ENCODE measurements around the gene DGKG. TPM values are rescaled to one million over a fixed set of nuclear protein-coding genes. Genes with fewer than 3 reads are reported as not detected.

DGKG gene
- total and polyA plus RNA-seq, 4 donors, result 2.1 to 13.7 (median 8.0) TPM

DNA sequence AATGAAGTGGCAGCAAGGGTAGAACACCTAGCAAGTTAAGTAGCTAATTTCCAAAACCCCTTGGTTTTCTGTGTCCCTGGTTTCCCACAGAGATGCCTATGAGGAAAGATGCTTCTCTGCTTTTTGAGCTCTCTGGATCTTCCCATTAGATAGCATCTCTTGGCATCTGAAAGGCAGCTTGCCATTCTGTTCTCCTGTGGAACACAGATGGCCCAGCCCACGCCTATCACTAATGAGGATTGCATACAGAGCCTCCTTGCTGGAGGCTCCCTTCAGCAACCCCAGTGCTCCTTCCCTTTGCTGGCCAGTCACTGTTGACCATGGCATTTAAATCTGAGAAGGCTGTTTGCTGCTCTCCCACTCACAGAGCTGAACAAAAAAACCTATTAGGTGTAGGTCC lies 218.8 kb downstream of the DGKG start:
- TF ChIP-seq CTCF (IDR thresholded peaks at IDR 0.05; ENCODE audit: control extremely low read depth, extremely low read depth), result no peak
- DNase-seq (no peak), ATAC-seq (ENCODE audit: insufficient read depth, low FRiP score) (no peak)
- H3K27me3 ChIP-seq (ENCODE audit: control insufficient read depth in 3 of 3, insufficient read depth in 3 of 3, low read length in 2 of 3), result no peaks in the 10 kb centered on the region
- H3K4me3 ChIP-seq, result no peak overlapping the region
- H3K27ac ChIP-seq (ENCODE audit: low read depth in 1 of 2, low read length in 1 of 2), result no peak overlapping the region
- no peaks in the 10 kb centered on the region for H3K36me3 ChIP-seq (ENCODE audit: control insufficient read depth in 4 of 4, insufficient read depth in 4 of 4, low read length in 4 of 4)
- H3K9me3 ChIP-seq (ENCODE audit: control insufficient read depth in 4 of 4, insufficient read depth in 3 of 4, low read length in 3 of 4), result no peaks in the 10 kb centered on the region
- no peak overlapping the region for H3K9ac ChIP-seq (ENCODE audit: insufficient read depth in 1 of 2, low read length in 2 of 2)
- 82 to 90% methylated on average over 1 of the region's 1 CpG for WGBS, 2 donors
- no peaks in the 10 kb centered on the region for H3K4me1 ChIP-seq (ENCODE audit: control insufficient read depth in 5 of 5, insufficient read depth in 5 of 5, low read length in 5 of 5)

GRCh38 chr3:186142393-186142932 lies 219.6 kb downstream of the DGKG start:
- H3K27me3 ChIP-seq (ENCODE audit: control insufficient read depth in 3 of 3, insufficient read depth in 3 of 3, low read length in 2 of 3), result no peaks in the 10 kb centered on the region
- ATAC-seq (ENCODE audit: insufficient read depth, low FRiP score) (no peak), DNase-seq (no peak)
- no peaks in the 10 kb centered on the region for H3K36me3 ChIP-seq (ENCODE audit: control insufficient read depth in 4 of 4, insufficient read depth in 4 of 4, low read length in 4 of 4)
- no peak overlapping the region for H3K9ac ChIP-seq (ENCODE audit: insufficient read depth in 1 of 2, low read length in 2 of 2)
- no peak for TF ChIP-seq CTCF (IDR thresholded peaks at IDR 0.05; ENCODE audit: control extremely low read depth, extremely low read depth)
- no peaks in the 10 kb centered on the region for H3K9me3 ChIP-seq (ENCODE audit: control insufficient read depth in 4 of 4, insufficient read depth in 3 of 4, low read length in 3 of 4)
- no peak overlapping the region for H3K4me3 ChIP-seq
- no peak overlapping the region for H3K27ac ChIP-seq (ENCODE audit: low read depth in 1 of 2, low read length in 1 of 2)
- no peaks in the 10 kb centered on the region for H3K4me1 ChIP-seq (ENCODE audit: control insufficient read depth in 5 of 5, insufficient read depth in 5 of 5, low read length in 5 of 5)

DNA sequence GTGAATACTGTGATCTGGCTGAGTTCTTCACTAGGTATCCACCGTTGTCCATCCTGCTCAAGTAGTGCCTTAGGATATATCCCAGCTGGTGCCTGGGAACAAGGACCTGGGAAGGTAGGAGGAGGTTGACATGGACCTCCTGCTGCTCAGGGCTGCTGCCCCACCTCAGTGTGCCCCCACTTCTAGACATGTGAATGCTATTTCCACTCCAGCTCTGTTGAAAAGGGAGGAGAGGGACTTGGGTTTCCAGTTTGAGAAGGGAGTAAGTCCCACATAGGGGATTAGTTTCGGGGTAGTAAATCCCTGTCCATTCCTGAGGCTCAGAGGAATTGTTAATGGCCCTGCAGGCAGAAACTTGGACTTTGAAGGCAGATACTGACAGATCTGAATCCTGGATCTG lies 220.2 kb downstream of the DGKG start:
- no peak for TF ChIP-seq CTCF (IDR thresholded peaks at IDR 0.05; ENCODE audit: control extremely low read depth, extremely low read depth)
- DNase-seq, result no peak
- Histone ChIP-seq H3K27ac (ENCODE audit: low read depth in 1 of 2, low read length in 1 of 2) (no peak overlapping the region), H3K36me3 (ENCODE audit: control insufficient read depth in 4 of 4, insufficient read depth in 4 of 4, low read length in 4 of 4) (no peaks in the 10 kb centered on the region), H3K9me3 (ENCODE audit: control insufficient read depth in 4 of 4, insufficient read depth in 3 of 4, low read length in 3 of 4) (no peaks in the 10 kb centered on the region), H3K9ac (ENCODE audit: insufficient read depth in 1 of 2, low read length in 2 of 2) (no peak overlapping the region), H3K4me1 (ENCODE audit: control insufficient read depth in 5 of 5, insufficient read depth in 5 of 5, low read length in 5 of 5) (no peaks in the 10 kb centered on the region), H3K4me3 (no peak overlapping the region), H3K27me3 (ENCODE audit: control insufficient read depth in 3 of 3, insufficient read depth in 3 of 3, low read length in 2 of 3) (no peaks in the 10 kb centered on the region)
- WGBS, 2 donors, result 82 to 92% methylated on average over 2 of the region's 2 CpGs
- ATAC-seq (ENCODE audit: insufficient read depth, low FRiP score), result no peak
